ENCODE results near the gene LCNL1. TPM values are rescaled to one million over a fixed set of nuclear protein-coding genes. Genes with fewer than 3 reads are reported as not detected.

LCNL1 gene
- total RNA-seq, 1 donor from 2014 or later = 1.9 TPM

GRCh38 chr9:136939431-136939995 lies 43.3 kb upstream of the LCNL1 start:
- intact Hi-C loops (cut with DNase I) = no loop called here
- no peak overlapping the region for H3K4me3 ChIP-seq
- no peaks in the 10 kb centered on the region for H3K9me3 ChIP-seq
- H3K36me3 ChIP-seq = peaks cover 35% of the 10 kb centered on the region
- DNase-seq = no peak
- no peak overlapping the region for H3K27ac ChIP-seq
- TF ChIP-seq CTCF (IDR thresholded peaks at IDR 0.05) = no peak
- H3K27me3 ChIP-seq (ENCODE audit: low read depth) = no peaks in the 10 kb centered on the region
- H3K4me1 ChIP-seq = peaks cover 8% of the 10 kb centered on the region
- ATAC-seq = no peak

- no peaks in the 10 kb centered on the region for H3K27me3 ChIP-seq (ENCODE audit: low read depth)
- no peaks in the 10 kb centered on the region for H3K9me3 ChIP-seq
- no peak overlapping the region for H3K27ac ChIP-seq
- no peak for TF ChIP-seq CTCF (IDR thresholded peaks at IDR 0.05)
- DNase-seq (no peak), ATAC-seq (no peak)
- peaks cover 35% of the 10 kb centered on the region for H3K36me3 ChIP-seq
- intact Hi-C loops (cut with DNase I) = no loop called here
- H3K4me3 ChIP-seq = no peak overlapping the region
- peaks cover 11% of the 10 kb centered on the region for H3K4me1 ChIP-seq
These were observed 42.7 kb upstream of the LCNL1 start for GRCh38 chr9:136939996-136940525.

- Histone ChIP-seq H3K27me3 (ENCODE audit: low read depth) (no peaks in the 10 kb centered on the region), H3K9me3 (no peaks in the 10 kb centered on the region), H3K36me3 (peaks cover 35% of the 10 kb centered on the region), H3K4me1 (peaks cover 11% of the 10 kb centered on the region), H3K4me3 (no peak overlapping the region), H3K27ac (no peak overlapping the region)
- TF ChIP-seq CTCF (IDR thresholded peaks at IDR 0.05) = no peak
- intact Hi-C loops (cut with DNase I) = no loop called here
- ATAC-seq (no peak), DNase-seq (peak; percentile 47)
These were observed 42.1 kb upstream of the LCNL1 start for GRCh38 chr9:136940526-136941230.

GRCh38 chr9:136941231-136942111 lies 41.3 kb upstream of the LCNL1 start:
- Histone ChIP-seq H3K36me3 (peaks cover 35% of the 10 kb centered on the region), H3K4me3 (no peak overlapping the region), H3K4me1 (peaks cover 11% of the 10 kb centered on the region), H3K27ac (no peak overlapping the region), H3K9me3 (no peaks in the 10 kb centered on the region), H3K27me3 (ENCODE audit: low read depth) (no peaks in the 10 kb centered on the region)
- no peak for DNase-seq
- ATAC-seq = no peak
- TF ChIP-seq CTCF (IDR thresholded peaks at IDR 0.05) = no peak
- intact Hi-C loops (cut with DNase I) = no loop called here

- Histone ChIP-seq H3K27me3 (ENCODE audit: low read depth) (no peaks in the 10 kb centered on the region), H3K27ac (no peak overlapping the region), H3K4me3 (no peak overlapping the region), H3K9me3 (no peaks in the 10 kb centered on the region), H3K36me3 (peaks cover 35% of the 10 kb centered on the region), H3K4me1 (peaks cover 17% of the 10 kb centered on the region)
- ATAC-seq (no peak), DNase-seq (no peak)
- no peak for TF ChIP-seq CTCF (IDR thresholded peaks at IDR 0.05)
- intact Hi-C loops (cut with DNase I) = no loop called here
These were observed 40.5 kb upstream of the LCNL1 start for GRCh38 chr9:136942112-136942880.

Data from lower lobe of right lung (tissue), 2 donors.